Endothelial cell of umbilical vein (primary cell): ENCODE data around the gene ZNF12.

ENCODE experiments used
- CTCF ChIP-seq, 2 donors: IDR thresholded peaks; 1 replicate in 1 of 2; 2 replicates in 1 of 2; pipeline ENCODE4 v1.5.1; 2011; ENCODE audit warnings: low read length in 2 of 2, mild to moderate bottlenecking in 2 of 2, moderate library complexity in 2 of 2, control low read depth in 1 of 2, inconsistent platforms in 1 of 2, low read depth in 1 of 2; ENCODE audit not compliant: insufficient read depth in 1 of 2; ENCODE audit errors: extremely low read depth in 1 of 2
- MYC ChIP-seq: IDR thresholded peaks from one replicate; pipeline ENCODE4 v1.6.1; 2011; ENCODE audit warnings: mild to moderate bottlenecking, low read depth, low read length
- POLR2A ChIP-seq: IDR thresholded peaks from 2 replicates; pipeline ENCODE4 v1.6.1; 2012; ENCODE audit warnings: low read depth, mild to moderate bottlenecking, control low read depth, low read length

- no peak for TF ChIP-seq MYC
- TF ChIP-seq CTCF (IDR thresholded peaks at IDR 0.05; ENCODE audit: extremely low read depth in 1 of 2, insufficient read depth in 1 of 2, low read depth in 1 of 2, low read length in 2 of 2): no peak
- no peak for TF ChIP-seq POLR2A
Measured at GRCh38 chr7:6675807-6676405, 30.8 kb downstream of the ZNF12 start.
